Left cardiac atrium (tissue), 4 donors: ENCODE measurements around the gene FANCL. TPM values are rescaled to one million over a fixed set of nuclear protein-coding genes. Genes with fewer than 3 reads are reported as not detected.
"Not testable (repeated sequence)": the region's sequence is repeated elsewhere in the genome, so short reads cannot be mapped to it uniquely, and the experiment has no call there.

Experiments used
- ATAC-seq, 2 donors: fragments of 200-7000 bp; cut with Tn5 transposase; one replicate each; pipeline ENCODE4 v1.9.1; 2020; ENCODE audit warnings: mild to moderate bottlenecking in 2 of 2, moderate library complexity in 2 of 2
- DNase-seq: peaks from one replicate; pipeline ENCODE4 v3.0.0-alpha.2; 2020
- intact Hi-C, 2 donors: fragments of 100-400 bp; cut with DNase I; formaldehyde crosslinking; loops; one replicate each; pipeline versions ENCODE4 v1.14.1 to v1.15.1; 2022 to 2023
- total RNA-seq, 2 donors: library from RNA; stranded (reverse); fragmentation: NEBNext Ultra II Directional; extraction: Animal tissue kit (Norgen Biotek cat#: 25700); gene quantifications; one replicate each; pipeline ENCODE4 v1.2.1, GENCODE V29; 2021
- donor health status: DM: no; HTN: yes; CAD: no.
- donor health status: DM: no; HTN: yes; CAD: no; lungs with severe emphysema.
- donor health status: DM: yes; HTN: yes; CAD: no.
- donor health status: Dilated cardiomyopathy.

The FANCL gene
- total RNA-seq, 2 donors from 2014 or later = 12.9 to 13.7 TPM

GRCh38 chr2:58215429-58215828 is 25.7 kb downstream of the FANCL start:
- ATAC-seq (peak in 1 of 2 donors; percentile 55), DNase-seq (no peak)
- intact Hi-C loops = no loop called here

GRCh38 chr2:58210951-58211568 is 30.1 kb downstream of the FANCL start:
- intact Hi-C loops, ATAC-seq, DNase-seq: not testable (repeated sequence)

GRCh38 chr2:58207189-58207588 is 33.9 kb downstream of the FANCL start:
- no peak for ATAC-seq
- intact Hi-C loops = no loop called here
- no peak for DNase-seq

GRCh38 chr2:58206785-58207184 is 34.3 kb downstream of the FANCL start:
- intact Hi-C loops = no loop called here
- no peak for DNase-seq
- ATAC-seq = no peak

- intact Hi-C loops = no loop called here
- ATAC-seq = no peak
- no peak for DNase-seq
These were observed 36.7 kb downstream of the FANCL start for GRCh38 chr2:58204195-58204959.

GRCh38 chr2:58203018-58203417 is 38.1 kb downstream of the FANCL start:
- DNase-seq (no peak), ATAC-seq (no peak)
- intact Hi-C loops = no loop called here

- intact Hi-C loops = no loop called here
- ATAC-seq = no peak
- no peak for DNase-seq
These were observed 38.7 kb downstream of the FANCL start for GRCh38 chr2:58202404-58202803.

GRCh38 chr2:58197894-58198293 is 43.2 kb downstream of the FANCL start:
- intact Hi-C loops = no loop called here
- DNase-seq (no peak), ATAC-seq (no peak)

GRCh38 chr2:58195662-58196061 is 45.5 kb downstream of the FANCL start:
- intact Hi-C loops = no loop called here
- DNase-seq (no peak), ATAC-seq (no peak)

- intact Hi-C loops = no loop called here
- DNase-seq (no peak), ATAC-seq (no peak)
These were observed 46.7 kb downstream of the FANCL start for GRCh38 chr2:58194458-58194857.

GRCh38 chr2:58187022-58187421 is 54.1 kb downstream of the FANCL start:
- ATAC-seq, intact Hi-C loops, DNase-seq: not testable (repeated sequence)

- ATAC-seq = no peak
- DNase-seq = no peak
- intact Hi-C loops = no loop called here
These were observed 54.6 kb downstream of the FANCL start for GRCh38 chr2:58186501-58186900.

GRCh38 chr2:58182527-58182926 is 58.6 kb downstream of the FANCL start:
- DNase-seq = no peak
- intact Hi-C loops = no loop called here
- ATAC-seq = no peak

- DNase-seq (no peak), ATAC-seq (no peak)
- intact Hi-C loops = no loop called here
These were observed 60.5 kb downstream of the FANCL start for GRCh38 chr2:58180635-58181034.

GRCh38 chr2:58180175-58180574 is 61.0 kb downstream of the FANCL start:
- intact Hi-C loops, ATAC-seq, DNase-seq: not testable (repeated sequence)

- intact Hi-C loops, DNase-seq, ATAC-seq: not testable (repeated sequence)
These were observed 63.9 kb downstream of the FANCL start for GRCh38 chr2:58177187-58177586.

GRCh38 chr2:58171831-58172230 is 69.3 kb downstream of the FANCL start:
- DNase-seq, ATAC-seq, intact Hi-C loops: not testable (repeated sequence)

- ATAC-seq, DNase-seq, intact Hi-C loops: not testable (repeated sequence)
These were observed 70.7 kb downstream of the FANCL start for GRCh38 chr2:58170334-58170933.

GRCh38 chr2:58169845-58170244 is 71.3 kb downstream of the FANCL start:
- ATAC-seq, DNase-seq, intact Hi-C loops: not testable (repeated sequence)

- intact Hi-C loops, DNase-seq, ATAC-seq: not testable (repeated sequence)
These were observed 73.0 kb downstream of the FANCL start for GRCh38 chr2:58168130-58168529.
